Hepatocyte (in vitro differentiated cells): ENCODE results near the gene EYA4. TPM values are rescaled to one million over a fixed set of nuclear protein-coding genes. Genes with fewer than 3 reads are reported as not detected.

Experiments used
- DNase-seq: peaks from one replicate; pipeline ENCODE4 v3.0.0-alpha.2; 2016; ENCODE audit warnings: low spot score
- H2AFZ ChIP-seq: fragments of 200-600 bp; sonication (generic); 2 replicates; pipeline ENCODE4 v1.6.0; 2016; ENCODE audit warnings: antibody characterized with exemption, mild to moderate bottlenecking
- H3K27ac ChIP-seq: fragments of 200-600 bp; sonication (generic); 2 replicates; pipeline ENCODE4 v1.5.1; 2016; ENCODE audit warnings: mild to moderate bottlenecking
- H3K27me3 ChIP-seq: fragments of 200-600 bp; sonication (generic); 2 replicates; pipeline ENCODE4 v1.6.1; 2016
- H3K36me3 ChIP-seq: fragments of 200-600 bp; sonication (generic); replicated peaks from 2 replicates; pipeline ENCODE4 v1.5.1; 2016; ENCODE audit warnings: low read depth; ENCODE audit not compliant: insufficient read depth
- H3K4me1 ChIP-seq: fragments of 200-600 bp; sonication (generic); 2 replicates; pipeline ENCODE4 v1.5.1; 2016; ENCODE audit warnings: mild to moderate bottlenecking, moderate library complexity; ENCODE audit not compliant: insufficient read depth
- H3K4me2 ChIP-seq: fragments of 200-600 bp; sonication (generic); 2 replicates; pipeline ENCODE4 v1.6.0; 2016
- H3K4me3 ChIP-seq: fragments of 200-600 bp; sonication (generic); 2 replicates; pipeline ENCODE4 v1.5.1; 2016; ENCODE audit warnings: mild to moderate bottlenecking
- H3K79me2 ChIP-seq: fragments of 200-600 bp; sonication (generic); 2 replicates; pipeline ENCODE4 v1.6.0; 2017; ENCODE audit warnings: mild to moderate bottlenecking
- H3K9me2 ChIP-seq: fragments of 200-600 bp; sonication (generic); replicated peaks from 2 replicates; pipeline ENCODE4 v1.6.0; 2017; ENCODE audit warnings: mild to moderate bottlenecking; ENCODE audit not compliant: insufficient read depth
- H3K9me3 ChIP-seq: fragments of 200-600 bp; sonication (generic); 2 replicates; pipeline ENCODE4 v1.5.1; 2016; ENCODE audit warnings: low read depth, mild to moderate bottlenecking
- H4K20me1 ChIP-seq: fragments of 200-600 bp; sonication (generic); 2 replicates; pipeline ENCODE4 v1.6.0; 2016; ENCODE audit warnings: mild to moderate bottlenecking; ENCODE audit not compliant: insufficient read depth, poor library complexity, severe bottlenecking
- EZH2 ChIP-seq: fragments of 200-600 bp; sonication (generic); IDR thresholded peaks from 2 replicates; pipeline ENCODE4 v1.6.1; 2016; ENCODE audit warnings: antibody characterized with exemption, mild to moderate bottlenecking, borderline replicate concordance
- EZH2phosphoT487 ChIP-seq: fragments of 200-600 bp; sonication (generic); IDR thresholded peaks from one replicate; pipeline ENCODE4 v1.6.1; 2018; ENCODE audit warnings: antibody characterized with exemption, mild to moderate bottlenecking, low read depth, moderate library complexity; ENCODE audit not compliant: unreplicated experiment, severe bottlenecking
- WGBS: methylation state at CpG from one replicate; pipeline ENCODE4 v1.1.6; 2016; ENCODE audit warnings: low lambda C conversion rate; ENCODE audit errors: missing lambda C conversion rate; 5-methylcytosine and 5-hydroxymethylcytosine counted together
- polyA plus RNA-seq: library from polyadenylated mRNA; unstranded; fragments of >200 nt; fragmentation: Nextera tagmentation; extraction: Ambion mirVana; gene quantifications from 2 replicates; pipeline ENCODE4 v1.2.1, GENCODE V29; 2016
- total RNA-seq: library from RNA; depleted of rRNA; stranded (reverse); fragments of >200 nt; gene quantifications from 2 replicates; pipeline ENCODE4 v1.2.3, GENCODE V29; 2014
- TF ChIP-seq, protein P1 (sequence below): fragments of 200-600 bp; sonication (generic); IDR thresholded peaks from 2 replicates; pipeline ENCODE4 v1.5.1; 2016; ENCODE audit warnings: antibody characterized with exemption, mild to moderate bottlenecking; ENCODE audit not compliant: poor library complexity

Gene EYA4
- total and polyA plus RNA-seq, 2 experiments from 2014 or later: 0.33 to 1.8 TPM

GRCh38 chr6:133559926-133560325 lies 318.8 kb downstream of the EYA4 start:
- H3K27ac ChIP-seq: no peak overlapping the region
- no peaks in the 10 kb centered on the region for H3K9me2 ChIP-seq
- DNase-seq: no peak
- no peak overlapping the region for H3K4me3 ChIP-seq
- H3K79me2 ChIP-seq: no peaks in the 10 kb centered on the region
- no peaks in the 10 kb centered on the region for H3K4me1 ChIP-seq
- H2AFZ ChIP-seq: no peak overlapping the region
- H4K20me1 ChIP-seq: no peaks in the 10 kb centered on the region
- H3K27me3 ChIP-seq: no peaks in the 10 kb centered on the region
- H3K36me3 ChIP-seq: no peaks in the 10 kb centered on the region
- H3K4me2 ChIP-seq: no peak overlapping the region
- no peaks in the 10 kb centered on the region for H3K9me3 ChIP-seq
- TF ChIP-seq EZH2phosphoT487: no peak
- 75% methylated on average over 2 of the region's 2 CpGs for WGBS

GRCh38 chr6:133567636-133568035 lies 326.5 kb downstream of the EYA4 start:
- Histone ChIP-seq H3K4me1 (no peaks in the 10 kb centered on the region), H2AFZ (no peak overlapping the region), H3K9me2 (no peaks in the 10 kb centered on the region), H3K36me3 (no peaks in the 10 kb centered on the region), H4K20me1 (no peaks in the 10 kb centered on the region), H3K9me3 (no peaks in the 10 kb centered on the region), H3K4me2 (no peak overlapping the region), H3K4me3 (no peak overlapping the region), H3K27ac (no peak overlapping the region), H3K27me3 (no peaks in the 10 kb centered on the region), H3K79me2 (no peaks in the 10 kb centered on the region)
- no peak for DNase-seq
- TF ChIP-seq EZH2 (no peak), EZH2phosphoT487 (no peak)
- TF ChIP-seq, protein P1, sequence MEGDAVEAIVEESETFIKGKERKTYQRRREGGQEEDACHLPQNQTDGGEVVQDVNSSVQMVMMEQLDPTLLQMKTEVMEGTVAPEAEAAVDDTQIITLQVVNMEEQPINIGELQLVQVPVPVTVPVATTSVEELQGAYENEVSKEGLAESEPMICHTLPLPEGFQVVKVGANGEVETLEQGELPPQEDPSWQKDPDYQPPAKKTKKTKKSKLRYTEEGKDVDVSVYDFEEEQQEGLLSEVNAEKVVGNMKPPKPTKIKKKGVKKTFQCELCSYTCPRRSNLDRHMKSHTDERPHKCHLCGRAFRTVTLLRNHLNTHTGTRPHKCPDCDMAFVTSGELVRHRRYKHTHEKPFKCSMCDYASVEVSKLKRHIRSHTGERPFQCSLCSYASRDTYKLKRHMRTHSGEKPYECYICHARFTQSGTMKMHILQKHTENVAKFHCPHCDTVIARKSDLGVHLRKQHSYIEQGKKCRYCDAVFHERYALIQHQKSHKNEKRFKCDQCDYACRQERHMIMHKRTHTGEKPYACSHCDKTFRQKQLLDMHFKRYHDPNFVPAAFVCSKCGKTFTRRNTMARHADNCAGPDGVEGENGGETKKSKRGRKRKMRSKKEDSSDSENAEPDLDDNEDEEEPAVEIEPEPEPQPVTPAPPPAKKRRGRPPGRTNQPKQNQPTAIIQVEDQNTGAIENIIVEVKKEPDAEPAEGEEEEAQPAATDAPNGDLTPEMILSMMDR: no peak
- 79% methylated on average over 6 of the region's 6 CpGs for WGBS

DNA sequence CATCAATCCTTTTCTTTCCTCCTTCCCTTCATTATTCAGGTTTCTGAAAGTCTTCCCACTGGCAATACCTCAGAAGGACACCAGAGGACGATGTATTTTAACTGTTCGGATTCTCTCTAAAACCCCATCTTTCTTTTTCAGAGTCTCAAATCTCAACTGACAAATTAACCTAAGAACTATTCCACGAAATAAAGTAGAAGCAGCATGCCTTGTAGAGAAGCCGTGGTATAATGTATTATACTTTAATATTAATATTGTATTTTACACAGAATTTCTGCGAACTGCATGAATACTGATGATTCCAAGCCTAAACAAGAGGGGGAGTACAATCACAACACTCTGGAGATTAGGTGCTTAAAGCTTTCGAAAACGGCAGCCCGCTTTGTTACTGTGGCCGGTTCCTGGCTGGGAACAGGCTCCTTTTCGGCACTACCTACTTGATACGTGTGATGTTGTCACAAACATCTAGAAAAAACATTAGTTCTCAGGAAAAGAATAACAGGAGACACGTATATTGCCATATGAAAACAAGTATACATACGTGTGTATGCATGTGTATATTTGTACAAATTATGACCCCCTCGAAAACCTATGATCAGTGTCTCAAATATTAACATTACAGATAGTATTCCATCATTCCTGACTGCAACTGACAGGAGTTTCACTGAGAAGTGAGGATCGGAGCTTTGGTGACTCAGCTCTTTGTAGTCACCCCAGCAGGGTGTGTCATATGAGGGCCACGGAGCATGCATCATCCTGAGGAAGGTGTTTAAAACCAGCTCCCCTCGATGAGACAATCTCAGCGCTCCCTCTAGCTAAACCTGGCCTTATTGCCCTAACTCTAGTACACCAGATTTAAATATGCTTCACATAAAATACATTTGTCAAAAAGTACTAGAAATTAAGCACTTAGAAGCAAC lies 328.1 kb downstream of the EYA4 start:
- Histone ChIP-seq H4K20me1 (no peaks in the 10 kb centered on the region), H3K4me1 (no peaks in the 10 kb centered on the region), H3K79me2 (no peaks in the 10 kb centered on the region), H3K9me2 (no peaks in the 10 kb centered on the region), H3K4me2 (peak overlapping the region; percentile 77), H3K27me3 (no peaks in the 10 kb centered on the region), H3K4me3 (peak overlapping the region; percentile 14), H3K9me3 (no peaks in the 10 kb centered on the region), H3K27ac (no peak overlapping the region), H2AFZ (peak overlapping the region; percentile 31), H3K36me3 (no peaks in the 10 kb centered on the region)
- WGBS: 6% methylated on average over 18 of the region's 18 CpGs
- TF ChIP-seq EZH2 (no peak), EZH2phosphoT487 (no peak)
- TF ChIP-seq, protein P1: peak; percentile 97
- DNase-seq: peak; percentile 77

GRCh38 chr6:133571681-133572080 lies 330.5 kb downstream of the EYA4 start:
- no peaks in the 10 kb centered on the region for H3K9me2 ChIP-seq
- DNase-seq: no peak
- no peak overlapping the region for H3K4me3 ChIP-seq
- no peaks in the 10 kb centered on the region for H3K36me3 ChIP-seq
- H3K27me3 ChIP-seq: no peaks in the 10 kb centered on the region
- no peak overlapping the region for H3K27ac ChIP-seq
- H3K4me2 ChIP-seq: no peak overlapping the region
- H3K9me3 ChIP-seq: no peaks in the 10 kb centered on the region
- 71% methylated on average over 3 of the region's 3 CpGs for WGBS
- H2AFZ ChIP-seq: no peak overlapping the region
- no peaks in the 10 kb centered on the region for H3K4me1 ChIP-seq
- no peaks in the 10 kb centered on the region for H3K79me2 ChIP-seq
- H4K20me1 ChIP-seq: no peaks in the 10 kb centered on the region
- TF ChIP-seq EZH2: no peak
